GM18867 (cell line): Measurements from ENCODE around the gene RPL21.
"Not testable (repeated sequence)": the region's sequence is repeated elsewhere in the genome, so short reads cannot be mapped to it uniquely, and the experiment has no call there.

ENCODE experiments used
- ATAC-seq: cut with Tn5 transposase; IDR thresholded peaks from one replicate; pipeline ENCODE4 v1.9.1; 2021; ENCODE audit warnings: mild to moderate bottlenecking, moderate library complexity; ENCODE audit not compliant: unreplicated experiment

The RPL21 gene

GRCh38 chr13:27283906-27284493 is 32.6 kb downstream of the RPL21 start:
- peak; percentile 44 for ATAC-seq

DNA sequence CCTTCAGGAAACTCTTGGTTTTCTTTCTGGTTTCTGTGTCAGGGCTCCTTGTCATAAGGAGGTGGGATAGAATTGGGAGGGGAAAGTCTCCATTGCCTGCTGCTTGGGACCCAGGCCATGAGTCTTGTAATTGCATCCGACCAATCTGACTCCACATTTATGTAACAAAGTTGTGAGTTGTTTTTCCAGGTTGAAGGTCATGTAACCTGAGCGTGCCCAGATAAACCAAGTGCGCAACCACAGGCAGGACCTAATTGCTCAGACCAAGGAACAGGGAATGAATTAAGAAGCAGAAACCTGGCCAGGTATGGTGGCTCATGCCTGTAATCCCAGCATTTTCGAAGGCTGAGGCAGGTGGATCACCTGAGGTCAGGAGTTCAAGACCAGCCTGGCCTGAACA is 37.0 kb downstream of the RPL21 start:
- ATAC-seq = no peak

DNA sequence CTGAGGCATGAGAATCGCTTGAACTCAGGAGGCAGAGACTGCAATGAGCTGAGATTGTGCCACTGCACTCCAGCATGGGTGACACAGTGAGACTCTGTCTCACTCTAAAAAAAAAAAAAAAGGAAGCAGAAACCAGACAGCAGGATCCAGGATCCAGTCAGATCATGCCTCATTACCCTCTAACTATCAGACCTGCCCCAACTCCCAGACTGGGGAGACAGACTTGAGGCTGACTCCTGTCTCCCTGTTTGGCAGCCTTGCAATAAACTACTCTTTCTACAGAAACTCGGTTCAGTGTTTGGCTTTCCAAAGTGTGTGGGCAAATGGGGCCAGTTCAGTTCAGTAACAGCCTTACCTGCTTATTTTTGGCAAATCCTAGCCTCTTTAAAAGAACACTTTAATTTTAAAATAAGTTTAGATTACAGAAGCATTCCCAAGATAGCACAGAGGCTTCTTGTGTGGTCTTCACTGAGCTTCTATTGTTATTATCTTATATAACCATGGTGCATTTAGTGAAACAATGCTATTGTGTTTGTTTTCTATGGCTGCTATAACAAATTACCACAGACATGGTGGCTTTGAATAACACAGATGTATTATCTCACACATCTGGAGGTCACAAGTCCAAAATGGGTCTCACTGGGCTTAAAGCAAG is 37.8 kb downstream of the RPL21 start:
- no peak for ATAC-seq

- no peak for ATAC-seq
Observed at GRCh38 chr13:27290715-27291114, 39.4 kb downstream of the RPL21 start.

DNA sequence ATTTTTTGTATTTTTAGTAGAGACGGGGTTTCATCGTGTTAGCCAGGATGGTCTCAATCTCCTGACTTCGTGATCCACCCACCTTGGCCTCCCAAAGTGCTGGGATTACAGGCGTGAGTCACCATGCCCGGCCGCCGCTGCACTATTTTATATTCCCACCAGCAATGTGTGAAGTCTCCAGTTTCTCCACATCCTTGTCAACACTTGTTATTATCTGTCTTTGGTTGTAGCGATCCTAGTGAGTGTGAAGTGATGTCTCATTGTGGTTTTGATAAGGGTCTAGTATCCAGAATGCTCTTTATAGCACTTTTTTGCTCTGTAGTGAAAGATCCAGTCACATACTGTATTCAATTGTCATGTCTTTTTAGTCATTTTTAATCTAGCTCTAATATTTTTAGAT is 40.6 kb downstream of the RPL21 start:
- ATAC-seq = not testable (repeated sequence)

GRCh38 chr13:27293076-27293691 is 41.8 kb downstream of the RPL21 start:
- ATAC-seq = no peak

DNA sequence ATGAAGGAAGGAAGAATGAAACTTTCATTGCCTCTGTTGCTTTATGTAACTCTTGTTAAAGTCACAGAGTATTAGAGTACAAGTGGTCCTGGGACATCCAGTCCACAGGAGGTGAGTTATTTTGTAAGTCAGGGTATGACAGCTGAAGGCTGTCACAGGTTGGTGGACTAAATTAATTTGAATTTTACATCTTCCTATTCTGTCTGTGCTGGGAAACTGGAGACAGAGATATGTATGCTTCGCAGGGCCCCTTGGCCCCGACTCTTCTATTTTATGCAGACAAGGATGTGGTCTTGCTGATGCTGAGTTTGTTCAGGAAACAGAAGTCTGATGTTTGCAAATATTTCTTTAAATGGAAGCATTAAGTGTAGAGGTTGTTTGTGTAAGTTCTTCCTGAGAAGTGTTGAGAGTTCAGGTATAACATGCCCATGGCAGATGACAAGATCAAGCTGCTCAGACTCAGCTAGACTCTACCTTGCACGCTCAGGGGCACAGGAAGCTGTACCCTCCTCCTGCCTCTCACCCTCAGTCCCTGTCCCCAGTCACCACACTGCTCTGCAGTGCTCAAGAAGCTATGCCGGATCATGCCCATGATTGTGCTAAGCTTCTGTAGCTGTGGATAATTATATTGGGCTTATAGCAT is 42.6 kb downstream of the RPL21 start:
- ATAC-seq = no peak

DNA sequence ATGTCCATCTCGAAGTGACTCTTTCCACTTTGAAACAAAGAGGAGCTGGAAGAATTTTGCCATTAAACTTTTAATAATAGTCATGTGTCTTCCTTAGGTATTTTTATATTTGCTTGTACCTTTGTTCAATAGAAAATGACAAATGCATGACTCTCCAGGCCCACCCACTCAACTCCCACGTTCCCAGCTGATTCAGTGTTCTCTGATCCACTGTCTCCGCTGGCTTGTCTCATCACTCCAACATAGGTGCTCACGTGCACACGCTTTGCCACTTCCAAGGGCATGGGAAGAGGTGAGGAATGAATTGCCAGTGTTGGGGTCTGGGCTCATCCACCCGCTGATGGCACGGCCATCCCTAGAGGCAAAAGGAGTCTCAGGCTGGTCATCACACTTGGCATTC is 43.7 kb downstream of the RPL21 start:
- no peak for ATAC-seq

DNA sequence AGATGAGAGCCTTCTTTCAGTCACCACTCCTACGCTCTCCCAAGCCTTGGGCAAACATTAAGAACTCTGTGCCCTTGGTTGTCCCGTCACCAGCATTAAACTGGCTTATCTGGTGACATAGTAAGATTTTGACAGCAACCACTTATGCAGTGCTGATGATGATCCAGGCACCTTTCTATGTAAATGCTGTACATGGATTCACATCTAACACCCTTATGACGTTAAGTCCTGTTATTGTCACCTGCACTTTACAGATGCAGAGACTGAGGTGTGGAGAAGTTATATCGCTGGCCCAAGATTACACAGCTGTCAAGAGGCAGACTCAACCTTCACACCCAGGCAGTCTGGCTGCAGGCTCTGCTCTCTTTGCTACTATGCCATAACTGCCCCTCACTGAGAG is 44.3 kb downstream of the RPL21 start:
- ATAC-seq = no peak

- no peak for ATAC-seq
Observed at GRCh38 chr13:27296496-27296895, 45.1 kb downstream of the RPL21 start.

DNA sequence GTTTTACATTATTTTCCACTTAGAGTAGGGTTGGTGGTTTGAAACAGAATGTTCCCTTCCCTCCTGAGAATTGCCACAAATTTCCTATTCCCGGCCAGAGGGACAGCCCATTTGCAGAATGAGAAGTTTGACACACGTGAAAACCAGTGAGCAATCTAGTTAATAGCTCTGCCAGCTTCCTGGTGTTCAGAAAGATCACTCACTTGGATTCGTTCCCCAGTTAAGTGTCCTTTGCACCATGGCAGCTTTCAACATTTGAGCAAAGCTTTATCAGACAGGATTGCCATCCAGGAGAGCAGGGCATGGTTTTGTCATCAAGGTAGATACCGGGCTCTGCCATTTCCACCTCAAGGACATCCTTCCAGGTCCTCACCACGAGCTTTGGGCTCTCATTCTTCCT is 47.5 kb downstream of the RPL21 start:
- no peak for ATAC-seq

DNA sequence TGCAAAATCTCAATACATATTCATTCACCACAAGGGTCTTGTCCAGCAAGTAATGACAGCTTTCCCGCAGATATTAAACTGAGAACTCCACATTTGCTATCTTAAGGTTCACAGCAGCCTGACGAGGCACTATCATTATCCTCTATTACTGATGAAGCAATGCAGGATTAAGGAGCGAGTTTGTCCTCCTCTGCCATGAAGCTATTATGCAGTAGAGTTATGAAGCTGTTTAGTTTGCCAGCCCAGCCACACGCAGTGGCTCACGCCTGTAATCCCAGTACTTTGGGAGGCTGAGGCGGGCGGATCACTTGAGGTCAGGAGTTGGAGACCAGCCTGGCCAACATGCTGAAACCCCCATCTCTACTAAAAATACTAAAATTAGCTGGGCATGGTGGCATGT is 49.0 kb downstream of the RPL21 start:
- ATAC-seq = not testable (repeated sequence)

DNA sequence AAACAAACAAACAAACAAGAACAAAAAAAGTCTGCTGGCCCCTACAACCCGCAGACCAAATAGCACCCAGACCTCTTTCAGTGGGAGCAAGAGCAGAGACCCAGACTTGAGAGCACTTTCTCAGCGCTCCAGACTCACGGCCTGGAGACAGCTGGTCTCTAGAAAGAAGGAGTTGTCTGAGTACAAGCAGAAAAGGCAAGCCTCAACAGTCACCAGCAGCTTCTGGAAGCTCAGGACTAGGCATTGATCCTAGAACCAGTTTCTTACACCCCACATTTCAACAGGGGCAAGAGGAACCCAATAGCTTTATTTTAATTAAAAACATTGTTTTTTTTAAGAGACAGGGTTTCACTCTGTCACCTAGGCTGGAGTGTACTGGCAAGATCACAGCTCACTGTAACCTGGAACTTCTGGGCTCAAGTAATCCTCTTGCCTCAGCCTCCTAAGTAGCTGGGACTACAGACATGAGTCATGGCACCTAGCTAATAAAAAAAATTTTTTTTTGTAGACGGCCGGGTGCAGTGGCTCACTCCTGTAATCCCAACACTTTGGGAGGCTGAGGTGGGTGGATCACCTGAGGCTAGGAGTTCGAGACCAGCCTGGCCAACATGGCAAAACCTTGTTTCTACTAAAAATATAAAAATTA is 49.7 kb downstream of the RPL21 start:
- no peak for ATAC-seq

GRCh38 chr13:27302643-27303262 is 51.4 kb downstream of the RPL21 start:
- ATAC-seq = no peak

- no peak for ATAC-seq
Observed at GRCh38 chr13:27304099-27304498, 52.7 kb downstream of the RPL21 start.

DNA sequence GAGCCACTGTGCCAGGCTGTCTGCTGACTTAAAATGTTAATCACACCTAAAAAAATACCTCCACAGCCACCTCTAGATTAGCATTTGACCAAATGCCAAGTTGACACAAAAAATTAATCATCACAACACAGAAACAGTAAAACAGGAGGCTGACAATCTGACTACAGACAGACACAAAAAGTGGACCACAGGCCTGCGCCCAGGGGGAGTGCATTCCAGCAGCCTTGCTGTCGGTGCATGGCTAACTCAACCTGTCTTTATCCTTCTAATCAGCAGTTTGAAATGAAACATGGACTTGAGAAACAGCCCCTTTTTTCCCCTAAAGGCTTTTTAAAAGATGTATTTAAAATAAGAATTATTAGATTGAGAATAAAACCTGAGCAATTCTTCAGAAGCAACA is 53.3 kb downstream of the RPL21 start:
- no peak for ATAC-seq
